GM19452 (cell line): ENCODE results near the gene OR6X1.
A peak's percentile ranks its signal among the peaks of the same experiment; 100 is the strongest.
"Not testable (repeated sequence)": the region's sequence is repeated elsewhere in the genome, so short reads cannot be mapped to it uniquely, and the experiment has no call there.

ENCODE experiments used
- ATAC-seq: cut with Tn5 transposase; IDR thresholded peaks from one replicate; pipeline ENCODE4 v1.9.1; 2021; ENCODE audit not compliant: unreplicated experiment

OR6X1 gene

DNA sequence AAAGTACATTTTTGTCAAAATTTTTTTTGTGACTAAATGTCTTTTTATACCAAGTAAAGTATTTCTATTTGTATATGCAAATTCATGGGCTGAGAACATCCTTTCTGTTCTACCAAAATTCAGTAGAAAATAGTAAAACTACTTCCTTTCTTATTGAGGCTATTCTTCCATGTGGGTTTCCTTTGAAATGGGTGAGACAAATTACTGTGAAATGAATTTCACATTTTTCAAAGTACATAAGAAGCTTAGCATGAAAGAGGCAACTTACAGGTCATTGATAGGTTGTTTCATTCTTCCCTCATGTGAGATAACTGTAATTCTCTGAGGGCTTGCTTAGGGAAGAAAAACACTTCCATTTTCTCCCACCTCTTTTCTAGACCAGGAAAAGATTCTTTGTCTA is 1.0 kb upstream of the OR6X1 start:
- ATAC-seq, result no peak

DNA sequence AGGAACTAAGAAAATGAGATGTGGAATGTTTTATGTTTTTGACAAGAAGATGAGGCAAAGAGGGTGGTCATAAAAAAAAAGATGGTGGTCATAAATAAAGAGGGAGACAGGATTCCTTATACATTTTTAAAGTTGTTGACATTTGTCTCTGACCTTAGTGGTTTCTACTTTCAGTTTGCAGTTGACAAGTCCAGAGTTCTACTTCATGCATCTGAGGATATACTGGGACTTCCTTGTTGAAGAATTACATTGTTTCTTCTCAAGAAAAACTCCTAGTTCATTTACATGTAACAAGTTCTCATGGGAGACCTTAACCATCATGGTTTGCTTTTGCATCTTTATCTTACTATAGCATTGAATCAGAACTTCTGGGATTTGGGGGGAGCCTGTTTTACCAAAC is 1.2 kb downstream of the OR6X1 start:
- ATAC-seq, result no peak

DNA sequence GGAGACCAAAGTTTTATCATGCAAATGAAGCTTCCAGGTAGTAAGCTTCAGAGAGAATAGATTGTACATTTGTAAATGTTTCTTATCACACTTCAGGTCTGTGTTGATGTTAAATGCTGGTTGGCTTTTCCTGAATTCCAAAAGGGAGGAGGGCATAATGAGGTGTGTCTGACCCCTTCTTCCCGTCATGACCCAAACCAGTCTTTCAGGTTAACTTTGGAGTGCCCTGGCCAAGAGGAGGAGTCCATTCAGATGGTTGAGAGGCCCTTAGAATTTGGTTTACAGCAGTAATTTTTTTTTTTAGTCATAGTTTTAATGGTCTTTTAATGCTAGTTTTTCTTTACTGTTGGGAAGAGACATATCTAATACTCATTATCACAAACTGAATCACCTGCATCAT is 2.5 kb downstream of the OR6X1 start:
- no peak for ATAC-seq

DNA sequence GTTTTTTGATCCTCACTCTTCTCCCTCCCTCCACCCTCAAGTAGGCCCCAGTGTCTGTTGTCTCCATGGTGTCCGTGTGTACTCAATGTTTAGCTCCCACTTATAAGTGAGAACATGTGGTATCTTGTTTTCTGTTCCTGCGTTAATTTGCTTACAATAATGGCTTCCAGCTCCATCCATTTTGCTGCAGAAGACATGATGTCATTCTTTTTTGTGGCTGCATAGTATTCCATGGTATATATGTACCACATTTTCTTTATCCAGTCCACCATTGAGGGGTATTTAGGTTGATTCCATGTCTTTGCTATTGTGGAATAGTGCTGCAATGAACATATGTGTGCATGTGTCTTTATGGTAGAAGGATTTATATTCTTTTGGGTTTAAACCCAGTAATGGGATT is 6.0 kb downstream of the OR6X1 start:
- ATAC-seq, result not testable (repeated sequence)

DNA sequence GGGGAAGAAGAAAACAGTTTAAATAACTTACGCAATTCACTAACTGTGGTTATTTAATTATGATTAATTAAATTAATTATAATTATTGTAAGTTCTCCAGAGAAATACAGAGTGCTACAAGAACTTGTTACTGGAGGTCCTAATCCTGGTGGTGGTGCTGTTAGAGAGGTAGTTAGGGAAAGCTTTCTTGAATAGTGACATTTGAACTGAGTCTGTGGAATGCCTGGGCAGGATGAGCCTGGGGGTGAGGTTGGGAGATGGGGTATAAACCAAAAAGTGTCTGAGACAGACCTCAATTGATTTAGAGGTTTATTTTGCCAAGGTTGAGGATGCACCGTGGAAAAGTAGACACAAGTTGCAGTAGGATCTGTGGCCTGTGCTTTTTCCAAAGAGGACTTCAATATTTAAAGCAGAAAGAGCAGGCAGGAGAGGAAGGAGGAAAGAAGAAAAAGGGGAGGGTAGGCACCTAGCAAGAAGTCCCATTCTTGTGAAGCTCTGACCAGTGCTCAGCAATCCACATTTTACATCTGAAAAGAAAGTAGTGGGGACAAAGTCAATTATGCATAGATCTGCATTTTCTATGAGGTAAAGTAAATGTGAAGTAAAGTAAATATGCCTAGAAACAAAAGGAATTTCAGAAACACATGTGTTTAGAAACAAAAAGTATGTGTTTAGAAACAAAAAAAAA is 8.4 kb downstream of the OR6X1 start:
- no peak for ATAC-seq

DNA sequence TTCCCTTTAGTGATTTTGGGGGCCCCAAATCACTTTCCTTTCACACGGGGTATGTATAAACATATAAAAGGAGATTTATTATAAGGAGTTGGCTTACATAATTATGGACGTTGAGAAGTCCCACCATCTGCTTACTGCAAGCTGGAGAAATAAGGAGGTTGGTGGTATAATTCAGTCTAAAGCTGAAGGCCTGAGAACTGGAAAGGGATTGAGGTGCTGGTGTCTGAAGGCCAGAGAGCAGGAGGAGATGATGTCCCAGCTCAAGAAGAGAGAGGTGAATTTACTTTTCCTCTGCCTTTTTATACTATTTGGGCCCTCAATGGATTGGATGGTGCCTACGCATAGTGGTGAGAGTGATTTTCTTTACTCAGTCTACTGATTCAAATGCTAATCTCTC is 11.6 kb downstream of the OR6X1 start:
- ATAC-seq, result no peak

DNA sequence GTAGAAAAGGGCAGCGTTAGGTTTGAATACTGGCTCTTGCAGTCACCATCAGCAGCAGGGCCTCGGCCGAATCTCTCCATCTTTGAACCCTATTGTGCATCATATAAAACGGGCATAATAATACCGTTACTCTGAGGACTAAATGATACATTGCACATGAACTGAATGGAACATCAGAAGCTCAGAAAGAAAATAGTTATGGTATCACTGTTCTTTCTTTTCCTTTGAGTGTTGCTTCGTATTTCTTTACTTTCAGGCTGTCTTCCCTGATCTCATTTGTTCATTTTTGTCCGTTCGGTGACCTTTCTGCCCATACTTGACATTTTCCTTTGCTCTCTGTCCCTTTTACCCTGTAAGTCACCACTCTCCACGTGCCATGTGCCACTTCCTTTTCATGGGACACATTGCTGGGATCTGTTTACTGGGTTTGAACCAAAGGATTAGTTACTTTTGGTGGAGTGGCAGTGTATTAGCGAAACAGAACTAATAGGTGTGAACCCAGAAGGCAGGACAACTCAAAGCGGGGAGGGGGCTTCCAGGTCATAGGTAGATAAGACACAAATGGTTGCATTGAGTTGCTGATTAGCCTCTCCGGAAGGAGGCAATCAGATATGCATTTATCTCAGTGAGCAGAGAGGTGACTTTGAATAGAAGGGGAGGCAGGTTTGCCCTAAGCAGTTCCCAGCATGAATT is 12.1 kb downstream of the OR6X1 start:
- ATAC-seq, result no peak

DNA sequence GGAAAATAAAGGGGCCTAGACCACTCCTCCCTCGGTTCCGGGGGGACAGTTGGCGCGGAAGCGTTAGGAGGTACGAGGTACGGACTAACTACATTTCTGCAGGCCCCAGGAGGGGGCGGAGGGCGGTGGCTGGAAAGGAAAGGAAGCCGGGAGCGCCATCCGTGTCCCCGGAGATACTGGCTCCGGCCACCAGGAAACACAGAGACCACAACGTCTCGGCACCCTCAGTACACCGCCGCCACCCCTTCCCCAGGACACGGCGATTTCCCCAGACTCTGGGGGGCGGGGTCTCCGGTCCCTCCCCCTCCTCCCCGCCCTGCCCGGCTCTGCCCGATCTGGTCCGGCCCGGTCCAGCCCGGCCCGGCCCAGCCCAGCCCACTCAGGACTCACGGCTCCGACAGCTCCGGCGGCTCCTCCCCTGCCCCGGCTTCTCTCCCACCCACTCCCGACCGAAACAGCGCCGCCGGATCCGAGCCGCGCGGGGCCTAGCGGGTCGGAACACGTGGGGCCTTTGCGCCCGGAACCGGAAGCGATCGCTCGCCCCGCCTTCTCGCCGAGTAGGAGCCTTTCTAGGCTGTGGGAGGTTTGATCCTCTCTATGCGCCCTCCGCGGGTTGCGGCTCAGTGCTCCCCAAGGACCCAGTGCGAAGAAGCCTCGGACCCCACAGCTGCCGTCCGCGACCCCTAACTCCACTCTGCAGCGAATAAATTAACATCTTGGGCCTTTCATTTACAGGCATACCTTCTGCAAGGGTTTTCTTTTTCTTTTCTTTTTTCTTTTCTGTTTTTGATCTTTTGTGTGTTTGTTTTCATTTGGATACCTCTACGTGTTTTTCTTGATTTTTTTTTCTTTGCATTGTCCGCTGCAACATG is 12.9 kb downstream of the OR6X1 start, which contains the start of gene ZNF202:
Gene ZNF202, minus strand, starts transcription at position 502 of the 872 bp plus-strand sequence. CDS start 10,772 bp downstream, outside the sequence.
- peak; percentile 99 for ATAC-seq

DNA sequence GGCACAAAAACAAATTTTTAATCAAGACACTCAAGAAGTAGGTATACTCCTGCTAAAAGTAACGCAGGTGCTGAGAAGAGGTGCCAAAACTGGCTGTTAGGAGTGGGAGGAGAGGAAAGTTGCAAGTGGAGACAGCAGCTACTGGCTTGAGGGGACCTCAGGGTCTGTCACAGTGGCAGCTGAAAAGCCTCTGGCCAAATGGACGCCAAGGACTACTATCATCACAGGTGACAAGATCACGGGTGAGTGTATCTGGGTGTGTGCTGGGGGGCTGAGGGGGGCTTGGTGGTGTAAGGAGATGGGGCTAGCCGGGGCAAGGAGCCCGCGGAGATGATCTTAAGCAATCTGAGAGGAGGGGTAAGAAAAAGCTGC is 13.5 kb downstream of the OR6X1 start:
- ATAC-seq, result peak; percentile 0

DNA sequence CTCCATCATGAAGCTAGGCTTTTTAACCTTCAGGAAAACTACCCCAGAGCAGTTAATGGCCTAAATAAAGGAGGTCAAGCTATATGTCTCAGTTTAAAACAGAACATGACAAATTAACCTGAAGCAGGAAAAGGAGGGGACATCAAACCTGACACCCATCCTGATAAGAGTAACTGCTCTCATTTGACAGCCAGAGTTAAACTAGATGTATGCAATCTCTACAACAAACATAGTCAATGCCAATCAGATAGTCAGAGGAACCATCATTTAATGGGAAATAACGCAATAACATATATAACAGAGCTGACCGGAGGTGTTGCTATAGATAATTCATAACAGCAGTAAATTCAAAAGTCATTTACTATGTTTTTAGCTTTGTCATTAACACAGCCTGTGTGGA is 15.9 kb downstream of the OR6X1 start:
- ATAC-seq, result no peak

DNA sequence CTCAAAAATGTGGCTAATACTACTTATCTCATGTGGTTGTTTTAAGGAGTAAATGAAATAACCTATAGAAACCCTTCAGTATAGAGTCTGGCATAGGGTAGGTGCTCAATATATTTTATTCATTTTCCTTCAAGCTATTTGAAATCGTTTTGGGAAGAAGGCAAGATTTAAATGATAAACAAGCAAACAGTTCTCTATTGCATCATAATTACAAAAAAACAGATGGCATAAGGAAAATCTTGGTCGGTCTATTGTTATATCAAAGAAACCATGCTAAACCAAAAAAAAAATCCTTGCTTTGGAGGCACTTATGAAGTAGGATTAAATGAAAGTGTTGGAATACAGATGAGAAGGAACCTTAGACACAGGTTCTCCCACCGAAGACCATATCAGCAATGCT is 17.5 kb downstream of the OR6X1 start:
- no peak for ATAC-seq

DNA sequence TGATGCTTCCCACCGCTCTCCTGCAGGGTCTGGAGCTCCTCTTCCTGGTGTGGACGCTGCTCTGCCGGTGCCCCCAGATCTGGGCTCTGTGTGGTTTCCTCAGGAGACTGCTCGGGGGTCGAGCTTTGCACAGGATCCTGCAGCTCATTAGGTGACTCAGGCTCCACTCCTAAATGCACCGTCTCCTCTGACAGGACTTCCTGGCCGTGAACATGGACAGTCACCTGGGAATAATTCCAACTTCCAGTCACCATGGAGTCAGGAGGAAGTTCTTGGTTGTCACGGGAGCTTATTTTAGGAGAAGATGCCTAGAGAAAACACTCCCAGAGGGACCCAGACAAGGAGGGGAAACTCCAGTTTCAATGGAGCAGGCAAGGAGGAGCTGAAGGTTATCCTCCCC is 24.7 kb downstream of the OR6X1 start:
- ATAC-seq, result no peak

DNA sequence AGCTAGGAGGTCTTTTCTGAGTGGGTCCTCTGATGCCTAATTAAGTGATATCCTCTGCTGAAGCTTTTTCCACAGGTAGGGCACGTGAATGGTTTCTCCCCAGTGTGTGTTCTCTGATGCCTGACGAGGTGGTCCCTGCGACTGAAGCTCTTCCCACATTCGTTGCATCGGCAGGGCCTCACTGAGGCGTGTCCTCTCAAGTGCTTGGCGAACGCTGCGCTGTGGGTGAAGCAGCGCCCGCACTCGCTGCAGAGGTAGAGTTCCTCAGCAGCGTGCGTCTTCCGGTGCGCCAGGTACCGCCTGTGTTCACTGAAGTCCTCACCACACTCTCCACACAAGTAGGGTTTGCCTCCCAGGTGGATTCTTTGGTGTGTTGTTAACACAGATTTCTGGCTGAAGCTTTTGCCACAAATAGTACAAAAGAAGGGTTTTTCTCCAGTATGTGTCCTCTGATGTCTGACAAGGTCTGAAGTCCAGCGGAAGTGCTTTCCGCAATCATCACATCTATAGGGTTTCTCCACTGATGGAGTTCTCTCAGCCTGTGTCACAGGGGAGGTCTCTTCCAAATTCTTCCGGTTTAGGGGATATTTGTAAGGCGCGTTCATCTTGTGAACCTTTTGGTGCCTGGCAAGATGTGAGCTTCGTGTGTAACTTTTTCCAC is 28.2 kb downstream of the OR6X1 start:
- no peak for ATAC-seq

DNA sequence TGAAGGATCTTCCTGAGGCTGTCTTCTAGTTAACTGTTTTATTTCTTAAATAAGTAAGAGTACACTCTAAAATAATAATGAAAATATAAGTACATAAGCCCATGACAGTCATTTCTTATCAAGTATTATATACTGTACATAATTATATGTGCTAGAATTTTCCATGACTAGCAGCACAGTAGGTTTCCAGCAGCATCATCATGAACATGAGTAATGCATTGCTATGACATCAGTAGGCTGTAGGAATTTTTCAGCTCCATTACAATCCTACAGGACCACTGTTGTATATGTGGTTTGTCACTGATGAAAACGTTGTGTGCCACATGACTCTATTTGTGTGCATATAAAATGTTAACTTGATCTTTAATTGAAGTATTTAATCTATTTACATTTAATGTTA is 34.9 kb downstream of the OR6X1 start:
- ATAC-seq, result no peak

DNA sequence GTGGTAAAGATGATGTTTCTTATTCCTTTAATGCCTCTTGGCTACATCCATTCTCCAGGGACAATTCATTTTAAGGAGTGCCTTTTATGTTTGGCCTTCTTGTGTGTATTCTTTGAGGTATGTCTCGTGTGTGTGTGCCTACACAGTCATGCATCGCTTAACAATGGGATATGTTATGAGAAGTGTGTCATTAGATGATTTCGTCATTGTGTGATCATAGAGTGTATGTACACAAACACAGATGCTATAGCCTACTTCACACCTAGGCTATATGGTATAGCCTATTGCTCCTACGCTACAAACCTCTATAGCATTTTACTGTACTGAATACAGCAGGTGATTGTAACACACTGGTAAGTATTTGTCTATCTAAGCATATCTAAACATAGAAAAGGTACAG is 35.8 kb downstream of the OR6X1 start:
- ATAC-seq, result no peak

DNA sequence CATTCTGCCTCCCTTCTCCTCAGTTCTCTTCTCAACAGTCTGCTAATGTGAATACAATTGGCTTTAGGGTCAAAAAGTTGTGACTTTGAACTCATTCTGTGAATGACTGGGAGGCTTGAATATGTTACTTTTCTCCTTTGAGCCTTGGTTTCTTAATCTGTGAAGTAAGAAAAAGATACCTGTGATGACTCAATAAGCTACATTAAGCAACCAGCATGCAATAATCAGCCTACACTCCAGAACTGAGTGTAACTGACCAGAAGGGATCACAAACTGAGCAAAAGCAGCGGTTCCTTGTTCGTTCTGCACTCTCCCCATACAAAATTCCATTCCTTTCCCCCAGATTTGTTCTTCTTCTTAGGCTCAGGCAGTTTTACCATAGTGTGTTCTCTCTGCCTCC is 36.3 kb downstream of the OR6X1 start:
- no peak for ATAC-seq

DNA sequence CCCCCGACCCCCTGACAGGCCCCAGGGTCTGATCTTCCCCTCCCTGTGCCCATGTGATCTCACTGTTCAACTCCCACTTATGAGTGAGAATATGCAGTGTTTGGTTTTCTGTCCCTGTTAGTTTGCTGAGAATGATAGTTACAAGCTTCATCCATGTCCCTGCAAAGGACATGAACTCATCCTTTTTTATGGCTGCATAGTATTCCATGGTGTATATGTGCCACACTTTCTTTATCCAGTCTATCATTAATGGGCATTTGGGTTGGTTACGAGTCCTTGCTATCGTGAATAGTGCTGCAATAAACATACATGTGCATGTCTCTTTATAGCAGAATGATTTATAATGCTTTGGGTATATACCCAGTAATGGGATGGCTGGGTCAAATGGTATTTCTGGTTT is 41.7 kb downstream of the OR6X1 start:
- ATAC-seq, result not testable (repeated sequence)

DNA sequence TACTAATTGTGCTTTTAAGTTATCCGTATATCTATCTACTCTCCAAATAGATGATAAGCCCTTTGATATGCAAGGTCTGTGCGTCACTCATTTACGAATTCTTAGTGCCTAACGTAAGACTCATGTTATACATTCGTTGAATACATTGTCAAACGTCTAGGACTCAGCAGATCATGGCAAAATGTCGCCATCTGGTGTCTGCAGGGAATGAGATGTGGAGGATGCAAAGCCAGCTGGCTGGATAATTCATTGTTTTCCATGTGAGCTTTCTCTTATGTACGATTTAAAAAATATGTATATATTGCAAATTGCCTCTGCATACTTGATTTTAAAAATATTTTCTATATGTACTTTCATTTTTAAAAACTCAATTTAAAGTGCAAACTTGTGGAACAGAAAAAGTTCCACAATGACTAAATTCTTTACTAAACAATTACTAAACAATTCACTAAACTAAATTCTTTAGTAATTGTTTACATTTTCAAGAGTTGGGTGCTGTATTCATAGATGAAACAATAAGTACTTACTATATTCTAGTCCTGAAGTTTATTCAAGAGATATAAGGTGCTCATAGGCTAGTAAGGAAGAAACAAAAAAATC is 46.6 kb downstream of the OR6X1 start:
- ATAC-seq, result no peak

DNA sequence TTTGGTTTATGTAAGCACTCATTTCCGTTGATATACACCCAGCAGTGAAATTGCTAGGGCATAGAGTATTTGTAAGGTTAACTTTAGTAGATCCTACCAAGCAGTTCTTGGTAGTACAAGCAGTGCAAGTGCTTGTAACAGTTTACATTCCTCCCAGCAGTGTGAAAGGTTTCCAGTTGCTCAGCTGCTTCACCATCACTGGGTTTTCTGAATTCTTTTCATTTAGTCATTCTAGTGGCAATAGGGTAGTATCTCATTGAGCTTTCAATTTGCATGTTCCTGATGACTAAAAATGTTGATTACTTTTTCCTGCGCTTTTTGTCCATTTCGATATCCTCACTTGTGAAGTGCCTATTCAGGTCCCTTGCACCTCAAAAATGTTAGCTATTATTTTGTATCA is 47.1 kb downstream of the OR6X1 start:
- no peak for ATAC-seq

DNA sequence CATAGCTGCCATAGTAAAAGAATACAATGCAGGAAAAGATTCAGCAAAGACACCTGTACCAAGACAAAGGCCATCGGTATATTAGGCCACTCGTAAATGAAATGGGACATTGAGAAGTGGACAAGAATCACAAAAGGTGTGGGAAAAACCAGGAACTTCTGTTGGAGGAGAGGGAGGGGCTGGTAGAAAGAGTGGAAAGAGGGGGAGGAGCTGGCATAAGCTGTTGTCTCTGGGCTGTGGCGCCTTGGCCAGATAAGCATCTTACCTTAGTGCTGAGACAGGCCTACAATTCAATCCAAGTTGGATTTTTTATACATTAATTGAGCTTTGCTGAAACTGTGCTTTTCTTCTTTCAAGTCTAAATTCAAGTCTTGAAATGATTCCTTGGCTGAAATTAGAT is 50.0 kb downstream of the OR6X1 start:
- ATAC-seq, result no peak
